Transverse colon (tissue), 3 donors: ENCODE results near the gene CRHR2.

Experiments used
- CTCF ChIP-seq, 5 experiments: fragments of 200-600 bp in 3 of 5; fragments of 450-650 bp in 2 of 5; sonication (generic) in 3 of 5; IDR thresholded peaks; 1 replicate in 2 of 5; 2 replicates in 3 of 5; pipeline ENCODE4 v1.5.1; 2016 to 2017; ENCODE audit warnings: antibody characterized with exemption in 5 of 5, inconsistent platforms in 3 of 5, mild to moderate bottlenecking in 2 of 5, moderate library complexity in 1 of 5
- EP300 ChIP-seq: sonication (generic); formaldehyde crosslinking; IDR thresholded peaks from one replicate; pipeline ENCODE4 v1.6.1; 2017; ENCODE audit warnings: antibody characterized with exemption, low read depth
- POLR2A ChIP-seq: fragments of 450-650 bp; IDR thresholded peaks from one replicate; pipeline ENCODE4 v1.6.1; 2016; ENCODE audit warnings: antibody characterized with exemption, mild to moderate bottlenecking, moderate library complexity

GRCh38 chr7:30730996-30731395 is 48.7 kb upstream of the CRHR2 start:
- TF ChIP-seq CTCF (IDR thresholded peaks at IDR 0.05) (no peak), EP300 (no peak), POLR2A (no peak)
